Dermis microvascular lymphatic vessel endothelial cell (primary cell): ENCODE measurements around the gene CADPS2. TPM values are rescaled to one million over a fixed set of nuclear protein-coding genes. Genes with fewer than 3 reads are reported as not detected.

ENCODE experiments used
- DNase-seq, 2 donors: peaks; one replicate each; pipeline versions ENCODE4 v3.0.0 to v3.0.0-alpha.2; 2010; ENCODE audit warnings: low read depth in 2 of 2
- total RNA-seq: library from RNA; depleted of rRNA; stranded (reverse); fragments of >200 nt; gene quantifications from 2 replicates; pipeline ENCODE4 v1.2.1, GENCODE V29; 2014

Gene CADPS2
- total RNA-seq: 49.0 and 49.2 TPM in 2 replicates

DNA sequence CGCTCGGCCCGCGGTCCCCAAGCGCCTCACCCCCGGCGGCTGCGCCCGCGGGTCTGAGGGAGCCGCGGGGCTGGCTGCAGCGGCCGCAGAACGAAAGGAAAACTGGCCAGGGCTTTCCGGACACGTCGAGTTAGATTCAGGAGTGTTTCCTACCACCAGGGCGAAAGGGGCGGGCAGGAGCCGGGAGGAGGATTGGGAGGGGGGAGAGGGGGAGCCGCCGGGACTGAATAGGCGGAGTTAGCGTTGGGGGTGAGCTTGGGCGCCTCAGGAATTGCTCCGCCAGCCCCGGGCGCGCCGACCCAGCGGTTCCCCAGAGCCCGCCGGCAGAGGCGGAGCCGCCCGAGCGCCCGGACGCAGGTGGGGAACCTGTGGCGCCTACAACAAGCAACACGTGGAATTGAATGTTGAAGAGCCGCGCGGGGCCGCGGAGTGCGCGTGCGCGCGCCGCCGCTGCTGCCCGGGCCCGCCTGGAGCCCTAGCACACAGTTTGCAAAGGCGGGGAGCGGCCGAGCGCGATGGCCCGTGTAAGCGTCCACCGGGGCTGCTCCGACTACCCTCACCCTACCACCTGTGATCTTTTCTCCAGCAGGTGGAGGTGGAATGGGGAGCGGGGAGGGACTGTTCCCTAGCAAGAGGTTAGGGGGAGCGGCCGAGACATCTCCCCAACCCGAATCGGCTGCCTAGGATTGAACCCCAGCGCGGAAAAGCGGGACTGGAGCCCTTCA is at the start of gene CADPS2:
Gene CADPS2 (minus strand): TSS at position 104 of the 725 bp plus-strand sequence. CDS start 123 bp downstream, outside the sequence.
- DNase-seq: peak; percentile 84 to 92

- DNase-seq: no peak
Observed at GRCh38 chr7:122935620-122936019, 49.4 kb upstream of the CADPS2 start.

GRCh38 chr7:122919643-122920181 is 33.5 kb upstream of the CADPS2 start:
- DNase-seq: no peak

- no peak for DNase-seq
Observed at GRCh38 chr7:122914812-122915211, 28.6 kb upstream of the CADPS2 start.

DNA sequence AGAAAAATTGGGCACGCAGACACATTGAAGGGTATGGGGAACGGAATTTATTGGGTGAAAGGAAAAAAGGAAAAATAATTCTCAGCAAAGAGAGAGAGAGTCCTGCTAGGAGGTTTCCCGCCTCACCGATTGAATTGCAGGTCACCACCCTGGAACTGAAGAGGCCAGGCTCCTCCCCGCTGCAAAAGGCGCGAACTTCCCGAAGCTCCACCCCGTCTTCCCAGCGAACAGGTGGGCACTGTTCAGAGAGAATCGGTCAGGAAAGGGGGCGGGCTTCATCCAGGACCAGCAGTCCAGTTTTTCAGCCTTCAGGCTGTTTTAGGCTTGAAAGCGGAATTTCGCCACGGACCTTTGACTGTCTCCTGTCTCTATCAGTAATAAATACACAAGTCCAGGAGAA is 27.3 kb upstream of the CADPS2 start:
- no peak for DNase-seq

DNA sequence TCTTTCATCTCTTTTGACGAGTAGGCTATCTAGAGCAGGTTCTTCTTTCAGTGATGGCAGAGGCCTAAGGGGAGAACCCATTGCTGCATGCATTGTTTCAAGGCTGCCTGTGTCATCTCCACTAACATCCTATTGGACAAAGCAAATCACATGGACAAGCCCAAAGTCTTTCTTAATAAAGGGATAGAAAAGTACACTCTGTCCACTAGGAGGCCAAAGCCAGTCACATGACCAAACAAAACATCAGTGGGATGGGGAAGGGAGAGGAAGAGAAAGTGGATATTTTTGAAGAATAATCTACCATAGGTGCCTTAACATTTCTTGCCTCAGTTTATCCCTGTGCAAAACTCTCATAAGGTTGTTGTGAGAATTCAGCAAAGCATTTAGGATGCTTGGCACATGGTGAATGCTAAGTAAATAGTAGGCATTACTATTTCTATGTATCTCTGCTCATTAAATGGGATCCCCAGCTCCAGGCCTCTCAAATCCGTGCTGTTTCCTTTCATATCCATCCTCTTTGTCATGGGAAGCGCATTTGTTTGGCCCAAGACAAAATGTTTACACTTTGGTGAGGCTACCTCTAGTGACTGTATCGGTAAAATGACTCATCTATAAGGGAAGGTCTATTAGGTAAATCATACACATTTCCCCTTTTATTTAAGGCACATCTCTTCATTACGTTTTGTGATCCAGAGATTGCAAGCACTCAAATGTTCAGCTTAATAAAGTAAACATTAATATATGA is 16.7 kb upstream of the CADPS2 start:
- DNase-seq: no peak

GRCh38 chr7:122901250-122901649 is 15.0 kb upstream of the CADPS2 start:
- no peak for DNase-seq

DNA sequence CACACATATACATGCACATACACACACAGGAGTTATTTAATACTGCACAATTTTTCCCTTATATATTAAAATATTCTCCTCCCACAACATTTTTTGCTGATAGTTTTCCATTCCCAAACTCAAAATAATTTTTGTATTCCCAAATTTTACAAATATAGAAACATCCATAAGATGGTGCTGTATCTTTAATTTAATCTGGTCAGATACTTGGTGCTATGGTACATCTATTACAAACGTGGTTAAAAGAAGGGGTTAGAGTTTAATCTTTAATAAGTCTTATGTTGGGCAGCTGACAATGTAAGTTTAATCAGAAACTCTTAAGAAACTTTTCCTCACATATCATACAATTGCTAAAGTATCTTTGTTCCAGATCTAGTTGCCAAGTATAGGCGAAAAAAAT is 10.2 kb upstream of the CADPS2 start:
- DNase-seq: no peak

- DNase-seq: no peak
Observed at GRCh38 chr7:122893486-122893885, 7.2 kb upstream of the CADPS2 start.

GRCh38 chr7:122889116-122889515 is 2.9 kb upstream of the CADPS2 start:
- DNase-seq: no peak

- no peak for DNase-seq
Observed at GRCh38 chr7:122887848-122888247, 1.6 kb upstream of the CADPS2 start.

DNA sequence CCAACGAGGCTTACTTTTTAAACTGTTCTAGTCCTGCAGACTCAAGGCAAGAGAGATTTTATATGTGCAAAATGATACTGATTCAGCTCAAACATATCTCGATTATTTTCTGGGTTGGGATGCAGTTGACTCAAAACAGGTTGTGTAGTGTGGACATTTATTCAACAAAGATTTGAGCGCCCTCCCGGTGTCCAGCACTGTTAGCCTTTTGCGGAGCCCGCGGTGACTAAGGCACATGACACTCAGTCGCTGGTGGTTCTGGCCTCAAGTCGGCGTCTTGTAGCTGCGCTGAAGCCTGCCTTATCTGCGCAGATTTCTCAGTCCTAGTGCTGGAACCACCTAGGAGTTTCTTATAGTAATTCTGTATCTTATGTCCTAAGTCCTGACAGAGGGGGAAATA is 938 bp upstream of the CADPS2 start:
- DNase-seq: peak; percentile 40 to 85

DNA sequence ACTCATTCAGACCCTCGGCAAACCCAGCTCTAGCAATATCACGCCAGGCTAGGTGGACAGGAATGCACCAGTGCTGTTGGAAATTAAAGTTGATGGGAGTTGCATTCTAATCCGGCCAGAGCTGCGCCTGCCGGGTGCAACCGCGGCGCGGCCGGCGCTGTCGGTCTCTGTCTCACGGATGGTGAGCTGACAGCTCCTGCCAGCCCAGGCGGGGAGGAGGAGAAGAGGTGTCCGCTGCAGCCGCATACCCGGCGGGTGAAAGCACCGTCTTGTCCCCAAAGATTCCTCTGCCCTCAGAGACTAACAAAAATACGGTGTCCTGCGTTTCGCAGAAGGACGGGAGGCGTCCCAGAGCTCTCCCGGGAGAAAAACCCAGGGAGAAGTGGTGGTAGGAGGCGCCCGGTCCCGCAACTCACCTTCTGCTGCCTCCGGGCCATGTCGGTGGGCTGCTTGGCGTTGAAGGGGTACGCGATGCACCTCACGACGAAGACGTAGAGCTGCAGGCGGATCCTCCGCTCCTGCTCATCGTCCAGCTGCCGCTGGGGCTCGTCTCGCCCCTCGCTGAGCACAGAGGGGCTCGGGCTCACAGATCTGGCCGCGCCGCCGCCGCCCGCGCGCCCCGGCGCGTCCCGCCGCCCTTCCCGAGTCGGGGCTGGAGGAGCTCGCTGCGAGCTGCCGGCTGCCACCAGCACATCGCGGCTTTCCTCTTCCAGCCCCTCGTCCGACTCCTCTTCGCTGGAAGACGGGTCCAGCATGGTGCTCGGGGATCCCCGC is 490 bp downstream of the CADPS2 start:
- peak; percentile 31 to 62 for DNase-seq

- no peak for DNase-seq
Observed at GRCh38 chr7:122884186-122884585, 2.1 kb downstream of the CADPS2 start.

- DNase-seq: no peak
Observed at GRCh38 chr7:122883049-122883680, 3.1 kb downstream of the CADPS2 start.

DNA sequence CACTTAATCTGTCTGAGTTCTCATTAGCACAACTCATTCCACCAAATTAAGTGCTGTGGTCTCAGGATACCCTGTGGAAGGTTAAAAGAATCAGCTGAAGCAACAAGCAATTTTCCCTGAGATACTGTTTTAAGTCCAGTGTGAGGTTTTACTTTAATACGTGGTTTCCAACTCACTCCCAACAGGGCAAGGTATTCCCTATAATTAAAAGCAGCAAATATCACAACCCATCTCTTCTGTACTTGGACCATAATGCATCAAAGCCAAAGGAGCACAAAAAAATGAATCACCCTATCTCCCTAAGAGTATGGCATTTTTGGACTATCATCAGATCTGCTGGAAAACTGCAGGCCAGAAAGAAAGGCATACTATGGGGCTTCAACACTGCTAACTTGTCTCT is 4.9 kb downstream of the CADPS2 start:
- DNase-seq: no peak

GRCh38 chr7:122869260-122869659 is 17.0 kb downstream of the CADPS2 start:
- no peak for DNase-seq

GRCh38 chr7:122867471-122867980 is 18.7 kb downstream of the CADPS2 start:
- no peak for DNase-seq

DNA sequence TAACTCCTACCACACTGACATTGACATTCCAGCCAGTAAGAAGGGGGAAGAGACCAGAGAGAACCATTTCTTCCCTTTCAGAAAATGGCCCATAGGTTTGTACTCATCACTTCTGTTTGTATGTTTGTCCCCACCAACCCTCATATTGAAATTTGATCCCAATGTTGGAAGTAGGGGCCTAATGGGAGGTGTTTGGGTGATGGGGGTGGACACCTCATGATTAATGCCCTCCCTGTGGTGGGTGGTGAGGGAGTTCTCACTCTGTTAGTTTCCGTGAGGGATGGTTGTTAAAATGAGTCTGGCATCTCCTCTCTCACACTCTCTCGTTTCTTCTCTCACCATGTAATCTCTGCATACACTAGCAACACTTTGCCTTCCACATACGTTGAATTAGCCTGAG is 21.4 kb downstream of the CADPS2 start:
- DNase-seq: no peak

- DNase-seq: no peak
Observed at GRCh38 chr7:122864016-122864415, 22.2 kb downstream of the CADPS2 start.

DNA sequence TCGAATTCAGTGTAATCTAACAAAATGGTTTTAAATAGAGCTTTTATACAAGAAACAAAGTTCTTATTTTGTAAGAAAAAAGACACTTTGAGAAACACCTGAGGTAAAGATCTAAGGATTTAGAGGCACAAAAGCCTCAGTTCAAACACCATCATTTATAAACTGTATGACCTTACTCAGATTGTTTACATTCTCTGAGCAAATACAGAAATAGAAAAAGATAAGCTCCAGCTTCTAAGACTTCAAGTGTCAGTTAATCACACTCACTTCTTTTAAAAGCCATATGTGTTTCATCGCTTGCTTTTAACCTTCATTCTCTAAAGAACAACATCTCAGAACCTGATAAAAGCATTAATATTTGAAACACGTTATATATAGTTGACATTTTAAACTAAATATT is 27.9 kb downstream of the CADPS2 start:
- no peak for DNase-seq
